ENCODE measurements around the gene APAF1.

APAF1 gene

DNA sequence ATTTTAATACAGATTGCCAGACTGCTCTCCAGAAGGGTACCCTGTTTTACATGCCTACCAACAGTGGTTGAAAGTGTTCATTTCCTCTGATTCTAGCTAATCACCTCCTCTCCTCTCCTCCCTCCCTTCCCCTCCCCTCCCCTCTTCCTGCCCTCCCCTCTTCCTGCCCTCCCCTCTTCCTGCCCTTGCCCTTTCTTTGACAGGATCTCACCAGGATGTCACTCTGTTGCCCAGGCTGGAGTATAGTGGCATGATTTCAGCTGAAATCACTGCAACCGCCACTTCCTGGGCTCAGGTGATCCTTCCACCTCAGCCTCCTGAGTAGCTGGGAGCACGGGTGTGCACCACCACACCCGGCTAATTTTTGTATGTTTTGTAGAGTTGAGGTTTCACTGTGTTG is 24.7 kb downstream of the APAF1 start:
- in situ Hi-C loops (cut with HindIII; ENCODE audit: low sequenced_read_pairs), result no loop called here

GRCh38 chr12:98671459-98671858 is 26.4 kb downstream of the APAF1 start:
- in situ Hi-C loops (cut with HindIII; ENCODE audit: low sequenced_read_pairs), result no loop called here

DNA sequence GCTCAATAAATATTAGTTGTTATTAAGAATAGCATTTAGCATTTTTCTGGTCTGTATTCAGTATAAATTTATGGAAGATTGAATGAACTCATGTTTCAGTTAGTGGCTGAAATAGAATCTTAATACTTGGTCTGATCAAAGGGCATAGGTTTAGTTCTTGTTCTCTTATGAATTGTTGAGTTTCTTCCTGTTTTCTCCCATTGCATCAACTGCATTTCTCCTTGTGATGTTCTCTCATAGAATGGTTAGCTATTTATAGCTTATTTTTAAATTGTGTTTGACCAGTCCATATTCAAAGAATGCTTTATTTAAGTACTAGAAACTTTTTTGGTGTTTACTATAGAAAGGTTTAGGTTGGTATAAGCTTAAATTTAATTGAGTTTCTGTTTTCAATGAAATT is 29.8 kb downstream of the APAF1 start:
- in situ Hi-C loops (cut with HindIII; ENCODE audit: low sequenced_read_pairs), result no loop called here

GRCh38 chr12:98678236-98678945 is 33.3 kb downstream of the APAF1 start:
- in situ Hi-C loops (cut with HindIII; ENCODE audit: low sequenced_read_pairs), result no loop called here

- in situ Hi-C loops (cut with HindIII; ENCODE audit: low sequenced_read_pairs), result no loop called here
Observed at GRCh38 chr12:98678946-98679610, 34.0 kb downstream of the APAF1 start.

- in situ Hi-C loops (cut with HindIII; ENCODE audit: low sequenced_read_pairs), result no loop called here
Observed at GRCh38 chr12:98679611-98680005, 34.5 kb downstream of the APAF1 start.

DNA sequence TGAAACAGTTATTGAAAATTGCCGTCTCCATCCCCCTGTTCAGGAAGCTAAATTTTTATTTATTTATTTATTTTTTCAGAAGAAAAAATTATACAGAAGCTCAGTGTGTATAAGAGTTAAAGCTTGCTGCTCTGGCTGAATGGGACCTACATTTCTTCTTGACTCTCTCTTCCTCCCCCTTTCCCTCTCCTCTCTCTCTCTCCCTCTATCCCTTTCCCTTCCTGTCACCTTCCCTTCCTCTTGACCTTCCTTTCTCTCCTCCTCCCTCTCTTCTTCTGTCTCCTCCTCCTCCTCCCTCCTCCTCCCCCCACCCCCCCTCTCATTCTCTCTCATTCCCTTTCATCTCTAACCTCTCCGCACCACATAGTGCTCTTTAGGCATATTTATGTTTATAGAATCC is 39.1 kb downstream of the APAF1 start:
- in situ Hi-C loops (cut with HindIII; ENCODE audit: low sequenced_read_pairs), result no loop called here

DNA sequence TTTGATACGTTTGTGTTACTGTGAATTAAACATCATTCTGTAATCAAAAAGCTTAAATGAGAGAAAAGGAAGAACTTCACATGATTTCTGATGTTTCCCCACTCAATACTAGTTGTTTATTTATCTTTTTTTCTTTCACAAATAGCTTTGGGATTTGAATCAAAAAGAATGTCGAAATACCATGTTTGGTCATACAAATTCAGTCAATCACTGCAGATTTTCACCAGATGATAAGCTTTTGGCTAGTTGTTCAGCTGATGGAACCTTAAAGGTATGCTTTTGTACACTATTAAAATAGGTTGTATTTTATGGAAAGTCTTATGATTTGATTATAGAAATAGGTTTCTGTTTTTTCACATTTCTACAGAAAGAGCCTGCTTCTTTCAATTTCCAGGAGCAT is 41.5 kb downstream of the APAF1 start:
- in situ Hi-C loops (cut with HindIII; ENCODE audit: low sequenced_read_pairs), result no loop called here

- in situ Hi-C loops (cut with HindIII; ENCODE audit: low sequenced_read_pairs), result no loop called here
Observed at GRCh38 chr12:98691351-98691750, 46.3 kb downstream of the APAF1 start.

DNA sequence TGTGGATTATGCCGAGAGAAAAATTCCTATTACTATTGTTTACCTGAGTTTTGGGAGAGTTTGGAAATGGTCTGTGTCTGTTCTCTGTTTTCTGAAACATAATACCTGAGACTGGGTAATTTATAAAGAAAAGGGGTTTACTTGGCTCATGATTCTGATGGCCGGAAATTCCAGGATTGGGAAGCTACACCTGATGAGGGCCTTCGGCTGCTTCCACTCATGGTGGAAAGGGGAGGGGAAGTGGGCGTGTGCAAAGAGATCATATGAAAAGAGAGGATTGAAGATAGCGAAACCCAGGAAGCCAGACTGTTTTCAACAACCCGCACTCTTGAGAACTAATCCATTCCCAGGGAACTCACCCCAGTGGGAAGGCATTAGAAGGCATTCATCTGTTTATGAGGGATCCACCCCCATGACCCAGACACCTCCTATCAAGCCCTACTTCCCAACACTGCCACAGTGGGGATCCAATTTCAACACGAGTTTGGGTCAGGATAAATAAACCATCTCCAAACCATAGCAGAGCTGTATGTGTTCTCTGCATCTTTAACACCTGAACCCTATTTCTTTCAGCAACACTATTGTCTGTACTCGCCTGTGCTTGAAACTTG is 51.1 kb downstream of the APAF1 start:
- in situ Hi-C loops (cut with HindIII; ENCODE audit: low sequenced_read_pairs), result no loop called here

- in situ Hi-C loops (cut with HindIII; ENCODE audit: low sequenced_read_pairs), result no loop called here
Observed at GRCh38 chr12:98697209-98697608, 52.1 kb downstream of the APAF1 start.

DNA sequence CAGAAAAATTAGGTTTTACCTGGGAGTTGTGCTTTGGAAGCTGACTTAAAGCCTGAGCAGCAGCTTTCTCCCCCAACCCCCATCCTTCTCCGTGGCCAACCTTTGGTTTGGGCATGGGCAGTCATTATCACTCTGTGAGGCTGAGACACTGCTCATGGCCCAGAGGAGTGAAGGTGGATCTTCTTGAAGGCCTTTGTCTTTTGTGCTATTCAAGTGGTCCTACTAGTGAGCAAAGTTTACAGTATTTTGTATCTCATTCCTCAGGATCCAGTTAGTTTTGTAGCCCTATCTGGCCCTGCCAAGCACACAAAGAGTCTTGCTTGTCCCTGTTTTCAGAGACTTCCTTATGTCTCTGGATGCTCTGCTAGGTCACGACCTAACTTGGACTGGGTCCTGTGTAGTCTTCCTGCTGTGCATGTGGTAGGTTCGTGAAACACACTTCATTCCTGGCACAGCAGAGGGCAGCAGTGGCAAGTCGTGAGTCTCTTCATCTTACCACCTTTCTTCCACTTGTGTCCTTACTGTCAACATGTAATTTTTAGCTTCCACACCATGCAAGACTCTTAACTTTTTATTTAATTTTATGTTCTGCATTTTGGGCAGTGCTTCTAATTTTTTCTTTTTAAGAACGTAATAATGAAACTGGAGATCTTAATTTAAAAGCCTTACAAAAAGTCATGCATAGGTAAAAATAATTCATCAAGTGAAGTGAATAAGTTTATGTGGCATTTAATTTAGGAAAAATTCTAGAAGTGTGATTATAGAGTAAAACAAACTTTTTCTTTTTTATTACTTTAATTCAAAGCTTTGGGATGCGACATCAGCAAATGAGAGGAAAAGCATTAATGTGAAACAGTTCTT is 53.7 kb downstream of the APAF1 start:
- in situ Hi-C loops (cut with HindIII; ENCODE audit: low sequenced_read_pairs), result no loop called here

DNA sequence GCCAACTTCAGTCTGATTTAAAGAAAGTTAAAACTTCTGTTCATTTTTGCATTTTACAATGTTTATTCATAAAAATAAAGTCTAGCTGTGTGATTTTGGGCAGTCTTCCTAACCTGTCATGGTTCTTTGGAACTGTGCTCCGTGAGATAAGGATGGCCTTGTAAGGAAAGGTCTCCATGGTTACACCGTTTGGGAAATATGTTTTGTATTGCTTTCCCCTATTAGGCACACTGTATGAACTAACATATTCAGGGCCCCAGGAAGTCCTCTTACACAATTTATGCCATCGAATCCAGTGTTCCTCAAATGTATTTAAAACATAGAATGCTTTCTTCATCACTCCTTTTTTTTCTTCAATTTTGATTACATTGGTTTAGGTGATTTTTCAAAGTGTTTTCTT is 54.5 kb downstream of the APAF1 start:
- in situ Hi-C loops (cut with HindIII; ENCODE audit: low sequenced_read_pairs), result no loop called here

GRCh38 chr12:98701166-98701565 is 56.1 kb downstream of the APAF1 start:
- in situ Hi-C loops (cut with HindIII; ENCODE audit: low sequenced_read_pairs), result no loop called here

- in situ Hi-C loops (cut with HindIII; ENCODE audit: low sequenced_read_pairs), result no loop called here
Observed at GRCh38 chr12:98709022-98709421, 63.9 kb downstream of the APAF1 start.

DNA sequence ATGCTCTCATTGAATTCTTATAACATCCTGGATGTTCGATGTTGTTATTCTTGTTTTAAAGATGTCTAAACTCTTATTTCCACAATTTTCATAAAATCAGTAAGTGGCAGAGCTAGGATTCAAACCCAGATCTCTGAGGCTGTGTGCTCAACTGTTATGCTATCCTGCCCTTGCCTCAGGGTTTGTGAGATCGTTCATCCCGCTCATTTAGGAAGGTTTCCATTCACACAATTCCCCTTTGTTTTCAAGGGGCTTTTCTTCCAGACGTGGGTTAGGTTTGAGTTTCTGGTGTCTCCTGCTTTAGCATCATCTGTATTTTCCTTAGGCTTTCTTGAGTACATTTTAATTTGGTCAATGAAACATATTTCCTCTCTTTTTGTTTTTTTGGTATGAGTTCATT is 69.3 kb downstream of the APAF1 start:
- in situ Hi-C loops (cut with HindIII; ENCODE audit: low sequenced_read_pairs), result no loop called here

DNA sequence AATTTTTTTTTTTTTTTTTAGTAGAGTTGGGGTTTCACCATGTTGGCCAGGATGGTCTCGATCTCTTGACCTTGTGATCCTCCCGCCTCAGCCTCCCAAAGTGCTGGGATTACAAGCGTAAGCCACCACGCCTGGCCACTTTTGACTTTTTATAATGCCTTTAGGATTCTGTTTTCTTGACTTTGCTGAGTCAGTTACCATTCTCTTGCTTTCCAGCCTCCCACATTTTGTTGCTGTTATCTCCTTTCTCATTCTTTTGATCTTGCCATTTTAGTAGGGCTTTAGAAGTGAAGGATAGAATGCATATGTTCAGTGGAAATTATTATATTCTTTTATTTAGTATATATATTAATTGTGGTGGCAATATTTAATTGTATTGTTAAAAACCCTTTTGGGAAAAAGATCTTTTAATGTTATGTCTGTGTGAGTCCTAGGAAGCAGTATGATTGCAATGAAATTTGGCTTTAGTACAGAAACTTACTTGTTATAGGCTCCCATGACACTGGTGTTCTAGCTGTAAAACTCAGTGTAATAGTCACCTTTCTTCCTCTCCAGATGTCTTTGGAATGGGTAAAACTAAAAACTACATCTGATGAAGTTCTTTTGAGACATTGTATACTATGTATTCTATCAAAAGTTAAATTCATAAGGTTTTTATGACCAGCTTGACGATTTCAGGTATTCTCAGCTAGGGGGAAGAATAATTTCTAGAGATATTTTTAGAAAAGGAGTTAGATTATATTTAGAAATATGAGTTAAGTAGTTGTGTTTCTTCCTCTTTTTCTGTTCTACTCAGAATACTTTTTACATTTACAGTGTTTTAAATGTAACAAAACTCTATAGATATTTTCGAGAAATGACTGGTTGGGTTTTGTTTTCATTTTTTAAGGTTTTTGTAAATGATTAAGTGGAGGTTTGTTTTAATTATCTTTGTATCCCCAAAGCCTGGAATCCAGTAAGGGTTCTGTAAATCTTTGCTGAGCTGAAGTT is 74.7 kb downstream of the APAF1 start:
- in situ Hi-C loops (cut with HindIII; ENCODE audit: low sequenced_read_pairs), result no loop called here

- in situ Hi-C loops (cut with HindIII; ENCODE audit: low sequenced_read_pairs), result no loop called here
Observed at GRCh38 chr12:98721204-98721702, 76.2 kb downstream of the APAF1 start.

- in situ Hi-C loops (cut with HindIII; ENCODE audit: low sequenced_read_pairs), result loop anchor here (5.0 kb wide), 1 partner anchor 103 kb away; no protein-coding TSS in a partner anchor
Observed at GRCh38 chr12:98724384-98725155, 79.5 kb downstream of the APAF1 start.
